Measurements from ENCODE around the gene RGS3. TPM values are rescaled to one million over a fixed set of nuclear protein-coding genes. Genes with fewer than 3 reads are reported as not detected.

The RGS3 gene
- total and polyA plus RNA-seq, 10 donors = 17.5 to 122 (median 82.5) TPM

GRCh38 chr9:113530022-113530635 is 66.6 kb downstream of the RGS3 start:
- H3K27ac ChIP-seq = peak overlapping the region in 5 of 8 donors; percentile 9 to 85 (median 29)
- 81 to 89% (median 83%) methylated on average over 4 of the region's 4 CpGs for WGBS, 5 donors
- H3K9me3 ChIP-seq = no peaks in the 10 kb centered on the region
- no peak for TF ChIP-seq POLR2A (IDR thresholded peaks at IDR 0.05)
- DNase-seq = peak; percentile 53
- H3K36me3 ChIP-seq = peaks cover 0 to 85% (median 21%) of the 10 kb centered on the region in 6 donors
- H3K4me1 ChIP-seq = peaks cover 16 to 100% (median 53%) of the 10 kb centered on the region in 6 donors
- intact Hi-C loops (cut with DNase I; ENCODE audit: low total_unique reads) = no loop called here
- no peak overlapping the region for H3K4me3 ChIP-seq
- H3K27me3 ChIP-seq (replicated peaks in 1 of 7) = no peaks in the 10 kb centered on the region

GRCh38 chr9:113530942-113531341 is 67.4 kb downstream of the RGS3 start:
- DNase-seq = no peak
- Histone ChIP-seq H3K36me3 (peaks cover 0 to 77% (median 21%) of the 10 kb centered on the region in 6 donors), H3K4me1 (peaks cover 12 to 100% (median 51%) of the 10 kb centered on the region in 6 donors), H3K4me3 (no peak overlapping the region), H3K9me3 (no peaks in the 10 kb centered on the region), H3K27me3 (replicated peaks in 1 of 7) (no peaks in the 10 kb centered on the region), H3K27ac (peak overlapping the region in 2 of 8 donors; percentile 30 to 85)
- intact Hi-C loops (cut with DNase I; ENCODE audit: low total_unique reads) = no loop called here
- 88 to 100% (median 96%) methylated on average over 1 of the region's 1 CpG for WGBS, 5 donors
- TF ChIP-seq POLR2A (IDR thresholded peaks at IDR 0.05) (no peak), CTCF (IDR thresholded peaks at IDR 0.05 in 8 of 11, conservative IDR thresholded peaks at IDR 0.05 in 3 of 11) (no peak), POLR2AphosphoS5 (IDR thresholded peaks at IDR 0.05) (no peak)

GRCh38 chr9:113531919-113532808 is 68.6 kb downstream of the RGS3 start:
- no peak overlapping the region for H3K4me3 ChIP-seq
- no peaks in the 10 kb centered on the region for H3K27me3 ChIP-seq (replicated peaks in 1 of 7)
- WGBS, 5 donors = 89 to 92% (median 91%) methylated on average over 7 of the region's 7 CpGs
- peak; percentile 28 for DNase-seq
- peak overlapping the region in 3 of 8 donors; percentile 1 to 74 (median 22) for H3K27ac ChIP-seq
- intact Hi-C loops (cut with DNase I; ENCODE audit: low total_unique reads) = no loop called here
- peaks cover 16 to 100% (median 52%) of the 10 kb centered on the region in 6 donors for H3K4me1 ChIP-seq
- no peaks in the 10 kb centered on the region for H3K9me3 ChIP-seq
- TF ChIP-seq POLR2A (IDR thresholded peaks at IDR 0.05) (no peak), POLR2AphosphoS5 (IDR thresholded peaks at IDR 0.05) (no peak), CTCF (IDR thresholded peaks at IDR 0.05 in 8 of 11, conservative IDR thresholded peaks at IDR 0.05 in 3 of 11) (no peak)
- peaks cover 0 to 77% (median 29%) of the 10 kb centered on the region in 6 donors for H3K36me3 ChIP-seq

- intact Hi-C loops (cut with DNase I; ENCODE audit: low total_unique reads) = no loop called here
- Histone ChIP-seq H3K9me3 (no peaks in the 10 kb centered on the region), H3K36me3 (peaks cover 0 to 77% (median 29%) of the 10 kb centered on the region in 6 donors), H3K27ac (peak overlapping the region in 2 of 8 donors; percentile 40 to 74), H3K27me3 (replicated peaks in 1 of 7) (no peaks in the 10 kb centered on the region), H3K4me1 (peaks cover 16 to 100% (median 53%) of the 10 kb centered on the region in 6 donors), H3K4me3 (no peak overlapping the region)
- TF ChIP-seq POLR2AphosphoS5 (IDR thresholded peaks at IDR 0.05) (no peak), CTCF (IDR thresholded peaks at IDR 0.05 in 8 of 11, conservative IDR thresholded peaks at IDR 0.05 in 3 of 11) (no peak), POLR2A (IDR thresholded peaks at IDR 0.05) (no peak)
- WGBS, 5 donors = 84 to 100% (median 98%) methylated on average over 3 of the region's 3 CpGs
- DNase-seq = peak; percentile 33
Measured at GRCh38 chr9:113532809-113533190, 69.3 kb downstream of the RGS3 start.
